ENCODE measurements around the gene NSA2.
"Not testable (repeated sequence)": the region's sequence is repeated elsewhere in the genome, so short reads cannot be mapped to it uniquely, and the experiment has no call there.

Gene NSA2

GRCh38 chr5:74766849-74767578 lies at the start of gene NSA2, which contains the start of gene GFM2:
NSA2 (plus strand) TSS chr5:74767249; CDS start chr5:74767361, 112 bp downstream.
GFM2 (minus strand) TSS chr5:74767117; CDS start chr5:74763742, 3,375 bp downstream.
- peak; percentile 74 to 84 (median 83) for DNase-seq (ENCODE audit: low read depth in 3 of 3, low spot score in 1 of 3)

GRCh38 chr5:74717596-74717995 lies 49.5 kb upstream of the NSA2 start:
- no peak for DNase-seq (ENCODE audit: low read depth in 3 of 3, low spot score in 1 of 3)

GRCh38 chr5:74722271-74722670 lies 44.8 kb upstream of the NSA2 start:
- no peak for DNase-seq (ENCODE audit: low read depth in 3 of 3, low spot score in 1 of 3)

GRCh38 chr5:74725331-74725730 lies 41.7 kb upstream of the NSA2 start:
- DNase-seq (ENCODE audit: low read depth in 3 of 3, low spot score in 1 of 3): no peak

GRCh38 chr5:74736759-74737158 lies 30.3 kb upstream of the NSA2 start:
- no peak for DNase-seq (ENCODE audit: low read depth in 3 of 3, low spot score in 1 of 3)

GRCh38 chr5:74738406-74738805 lies 28.6 kb upstream of the NSA2 start:
- DNase-seq (ENCODE audit: low read depth in 3 of 3, low spot score in 1 of 3): no peak

- DNase-seq (ENCODE audit: low read depth in 3 of 3, low spot score in 1 of 3): not testable (repeated sequence)
These were observed 18.3 kb upstream of the NSA2 start for GRCh38 chr5:74748742-74749141.

- DNase-seq (ENCODE audit: low read depth in 3 of 3, low spot score in 1 of 3): no peak
These were observed 5.8 kb upstream of the NSA2 start for GRCh38 chr5:74761241-74761640.

- no peak for DNase-seq (ENCODE audit: low read depth in 3 of 3, low spot score in 1 of 3)
These were observed 4.5 kb upstream of the NSA2 start for GRCh38 chr5:74762599-74762998.

GRCh38 chr5:74763504-74763903 lies 3.5 kb upstream of the NSA2 start:
- DNase-seq (ENCODE audit: low read depth in 3 of 3, low spot score in 1 of 3): no peak

- DNase-seq (ENCODE audit: low read depth in 3 of 3, low spot score in 1 of 3): no peak
These were observed 1.8 kb upstream of the NSA2 start for GRCh38 chr5:74765201-74765600.

- no peak for DNase-seq (ENCODE audit: low read depth in 3 of 3, low spot score in 1 of 3)
These were observed 1.1 kb upstream of the NSA2 start for GRCh38 chr5:74765929-74766328.

GRCh38 chr5:74766418-74766848 lies 616 bp upstream of the NSA2 start:
- DNase-seq (ENCODE audit: low read depth in 3 of 3, low spot score in 1 of 3): no peak

GRCh38 chr5:74767579-74767913 lies 497 bp downstream of the NSA2 start:
- no peak for DNase-seq (ENCODE audit: low read depth in 3 of 3, low spot score in 1 of 3)

GRCh38 chr5:74772359-74772758 lies 5.3 kb downstream of the NSA2 start:
- DNase-seq (ENCODE audit: low read depth in 3 of 3, low spot score in 1 of 3): no peak

- DNase-seq (ENCODE audit: low read depth in 3 of 3, low spot score in 1 of 3): no peak
These were observed 11.6 kb downstream of the NSA2 start for GRCh38 chr5:74778609-74779008.

- DNase-seq (ENCODE audit: low read depth in 3 of 3, low spot score in 1 of 3): no peak
These were observed 19.8 kb downstream of the NSA2 start for GRCh38 chr5:74786851-74787250.

- no peak for DNase-seq (ENCODE audit: low read depth in 3 of 3, low spot score in 1 of 3)
These were observed 20.4 kb downstream of the NSA2 start for GRCh38 chr5:74787424-74787823.

GRCh38 chr5:74791669-74792068 lies 24.6 kb downstream of the NSA2 start:
- DNase-seq (ENCODE audit: low read depth in 3 of 3, low spot score in 1 of 3): not testable (repeated sequence)

GRCh38 chr5:74798977-74799911 lies 32.2 kb downstream of the NSA2 start:
- DNase-seq (ENCODE audit: low read depth in 3 of 3, low spot score in 1 of 3): no peak

GRCh38 chr5:74801197-74801596 lies 34.1 kb downstream of the NSA2 start:
- no peak for DNase-seq (ENCODE audit: low read depth in 3 of 3, low spot score in 1 of 3)

GRCh38 chr5:74801941-74802340 lies 34.9 kb downstream of the NSA2 start:
- DNase-seq (ENCODE audit: low read depth in 3 of 3, low spot score in 1 of 3): no peak
